Measurements from ENCODE around the gene SMU1. TPM values are rescaled to one million over a fixed set of nuclear protein-coding genes. Genes with fewer than 3 reads are reported as not detected.
"Not testable (repeated sequence)": the region's sequence is repeated elsewhere in the genome, so short reads cannot be mapped to it uniquely, and the experiment has no call there.

Gene SMU1
- total RNA-seq, 1 donor from 2014 or later = 31.1 TPM

GRCh38 chr9:33105959-33106358 lies 29.5 kb upstream of the SMU1 start:
- no peak for DNase-seq (ENCODE audit: low spot score)

- DNase-seq (ENCODE audit: low spot score) = no peak
Observed at GRCh38 chr9:33105504-33105903, 29.0 kb upstream of the SMU1 start.

- no peak for DNase-seq (ENCODE audit: low spot score)
Observed at GRCh38 chr9:33104401-33104800, 27.9 kb upstream of the SMU1 start.

- DNase-seq (ENCODE audit: low spot score) = no peak
Observed at GRCh38 chr9:33103501-33104281, 27.2 kb upstream of the SMU1 start.

GRCh38 chr9:33102551-33103210 lies 26.2 kb upstream of the SMU1 start:
- no peak for DNase-seq (ENCODE audit: low spot score)

GRCh38 chr9:33101104-33101951 lies 24.9 kb upstream of the SMU1 start:
- DNase-seq (ENCODE audit: low spot score) = no peak

- no peak for DNase-seq (ENCODE audit: low spot score)
Observed at GRCh38 chr9:33099754-33100153, 23.3 kb upstream of the SMU1 start.

- DNase-seq (ENCODE audit: low spot score) = no peak
Observed at GRCh38 chr9:33097192-33097591, 20.7 kb upstream of the SMU1 start.

- no peak for DNase-seq (ENCODE audit: low spot score)
Observed at GRCh38 chr9:33092634-33093033, 16.2 kb upstream of the SMU1 start.

GRCh38 chr9:33085672-33086071 lies 9.2 kb upstream of the SMU1 start:
- DNase-seq (ENCODE audit: low spot score) = not testable (repeated sequence)

GRCh38 chr9:33082538-33083326 lies 6.3 kb upstream of the SMU1 start:
- DNase-seq (ENCODE audit: low spot score) = no peak

- no peak for DNase-seq (ENCODE audit: low spot score)
Observed at GRCh38 chr9:33082128-33082527, 5.7 kb upstream of the SMU1 start.

- peak; percentile 93 for DNase-seq (ENCODE audit: low spot score)
Observed at GRCh38 chr9:33081128-33081851, 4.8 kb upstream of the SMU1 start.

GRCh38 chr9:33080534-33080933 lies 4.1 kb upstream of the SMU1 start:
- DNase-seq (ENCODE audit: low spot score) = no peak

- DNase-seq (ENCODE audit: low spot score) = no peak
Observed at GRCh38 chr9:33068991-33069390, 7.5 kb downstream of the SMU1 start.

GRCh38 chr9:33065157-33066076 lies 11.1 kb downstream of the SMU1 start:
- DNase-seq (ENCODE audit: low spot score) = no peak

- DNase-seq (ENCODE audit: low spot score) = no peak
Observed at GRCh38 chr9:33051144-33051543, 25.3 kb downstream of the SMU1 start.

- DNase-seq (ENCODE audit: low spot score) = no peak
Observed at GRCh38 chr9:33049680-33050361, 26.7 kb downstream of the SMU1 start.

- DNase-seq (ENCODE audit: low spot score) = no peak
Observed at GRCh38 chr9:33048054-33048465, 28.4 kb downstream of the SMU1 start.
